Renal cortex interstitium (tissue), 11 donors: Measurements from ENCODE around the gene TARS3. TPM values are rescaled to one million over a fixed set of nuclear protein-coding genes. Genes with fewer than 3 reads are reported as not detected.

ENCODE experiments used
- DNase-seq, 11 donors: peaks; one replicate each; pipeline ENCODE4 v3.0.0-alpha.2; 2013; ENCODE audit warnings: low read depth in 9 of 11, low spot score in 4 of 11; ENCODE audit errors: extremely low read depth in 1 of 11
- polyA plus RNA-seq, 3 donors: library from polyadenylated mRNA; unstranded; fragments of 120-200 nt; gene quantifications; one replicate each; pipeline ENCODE4 v1.2.1, GENCODE V29; 2013; ENCODE audit not compliant: insufficient read length in 3 of 3

The TARS3 gene
- polyA plus RNA-seq, 3 donors = 20.3 to 25.0 (median 21.3) TPM

GRCh38 chr15:101712078-101712477, 12.2 kb downstream of the TARS3 start:
- no peak for DNase-seq

GRCh38 chr15:101710806-101711205, 13.5 kb downstream of the TARS3 start:
- no peak for DNase-seq

- DNase-seq = no peak
These were observed 14.8 kb downstream of the TARS3 start for GRCh38 chr15:101709466-101709865.

- no peak for DNase-seq
These were observed 16.3 kb downstream of the TARS3 start for GRCh38 chr15:101707983-101708382.

GRCh38 chr15:101702077-101702476, 22.2 kb downstream of the TARS3 start:
- DNase-seq = no peak

GRCh38 chr15:101698314-101698713, 26.0 kb downstream of the TARS3 start:
- DNase-seq = no peak

- DNase-seq = no peak
These were observed 26.8 kb downstream of the TARS3 start for GRCh38 chr15:101697488-101697887.

GRCh38 chr15:101696829-101697228, 27.4 kb downstream of the TARS3 start:
- no peak for DNase-seq

GRCh38 chr15:101694261-101694660, 30.0 kb downstream of the TARS3 start:
- no peak for DNase-seq

GRCh38 chr15:101692801-101693598, 31.3 kb downstream of the TARS3 start:
- DNase-seq = no peak

GRCh38 chr15:101689901-101690300, 34.4 kb downstream of the TARS3 start:
- DNase-seq = no peak

- no peak for DNase-seq
These were observed 37.6 kb downstream of the TARS3 start for GRCh38 chr15:101686718-101687117.

GRCh38 chr15:101684877-101685276, 39.4 kb downstream of the TARS3 start:
- no peak for DNase-seq

- no peak for DNase-seq
These were observed 39.9 kb downstream of the TARS3 start for GRCh38 chr15:101684384-101684783.

GRCh38 chr15:101679806-101680205, 44.5 kb downstream of the TARS3 start:
- DNase-seq = peak in 1 of 11 donors; percentile 24

GRCh38 chr15:101676921-101677329, 47.3 kb downstream of the TARS3 start:
- DNase-seq = no peak

- no peak for DNase-seq
These were observed 48.3 kb downstream of the TARS3 start for GRCh38 chr15:101675796-101676582.

GRCh38 chr15:101675015-101675414, 49.3 kb downstream of the TARS3 start:
- DNase-seq = no peak

GRCh38 chr15:101672298-101672697, 52.0 kb downstream of the TARS3 start:
- no peak for DNase-seq

- no peak for DNase-seq
These were observed 54.5 kb downstream of the TARS3 start for GRCh38 chr15:101669744-101670143.
